Measurements from ENCODE around the gene CHST9.

The CHST9 gene

GRCh38 chr18:26888259-26888658 is 296.8 kb downstream of the CHST9 start:
- H3K27ac ChIP-seq: no peak overlapping the region
- DNase-seq (ENCODE audit: low read depth, low spot score): no peak

GRCh38 chr18:26875040-26875654 is 310.0 kb downstream of the CHST9 start:
- no peak overlapping the region for H3K27ac ChIP-seq
- no peak for DNase-seq (ENCODE audit: low read depth, low spot score)

GRCh38 chr18:26874283-26874682 is 310.8 kb downstream of the CHST9 start:
- no peak overlapping the region for H3K27ac ChIP-seq
- DNase-seq (ENCODE audit: low read depth, low spot score): no peak

- DNase-seq (ENCODE audit: low read depth, low spot score): no peak
- H3K27ac ChIP-seq: no peak overlapping the region
These were observed 315.5 kb downstream of the CHST9 start for GRCh38 chr18:26869640-26870039.

- DNase-seq (ENCODE audit: low read depth, low spot score): no peak
- H3K27ac ChIP-seq: no peak overlapping the region
These were observed 316.0 kb downstream of the CHST9 start for GRCh38 chr18:26868968-26869586.

- no peak for DNase-seq (ENCODE audit: low read depth, low spot score)
- H3K27ac ChIP-seq: no peak overlapping the region
These were observed 317.6 kb downstream of the CHST9 start for GRCh38 chr18:26867471-26867870.

GRCh38 chr18:26865557-26865956 is 319.6 kb downstream of the CHST9 start, which contains the start of gene AQP4:
TSS of gene AQP4 (minus strand) at chr18:26865707. CDS start at chr18:26865689, 18 bp downstream.
- H3K27ac ChIP-seq: no peak within 1 kb of the TSS

GRCh38 chr18:26864658-26865057 is 320.4 kb downstream of the CHST9 start:
- no peak overlapping the region for H3K27ac ChIP-seq
- no peak for DNase-seq (ENCODE audit: low read depth, low spot score)

More at GRCh38 chr18:26865557-26865956, 319.6 kb downstream of the CHST9 start, which contains the start of gene AQP4:
- DNase-seq (ENCODE audit: low read depth, low spot score): no peak

GRCh38 chr18:26863921-26864497 is 321.1 kb downstream of the CHST9 start:
- no peak for DNase-seq (ENCODE audit: low read depth, low spot score)
- no peak overlapping the region for H3K27ac ChIP-seq

GRCh38 chr18:26863122-26863879 is 321.8 kb downstream of the CHST9 start:
- no peak for DNase-seq (ENCODE audit: low read depth, low spot score)
- no peak overlapping the region for H3K27ac ChIP-seq

- no peak overlapping the region for H3K27ac ChIP-seq
- no peak for DNase-seq (ENCODE audit: low read depth, low spot score)
These were observed 323.0 kb downstream of the CHST9 start for GRCh38 chr18:26862084-26862483.
